Activated CD4-positive, alpha-beta T cell treated with anti-CD3 and anti-CD28 coated beads for 36 hours (primary cell): ENCODE data around the gene SLC29A1. TPM values are rescaled to one million over a fixed set of nuclear protein-coding genes. Genes with fewer than 3 reads are reported as not detected.
"Not testable (repeated sequence)": the region's sequence is repeated elsewhere in the genome, so short reads cannot be mapped to it uniquely, and the experiment has no call there.

Experiments
- ATAC-seq: fragments of 200-7000 bp; cut with Tn5 transposase; one replicate; pipeline ENCODE4 v1.10.0; 2021; ENCODE audit warnings: mild to moderate bottlenecking, moderate library complexity
- CTCF ChIA-PET: fragments of 350-600 bp; sonication (Branson Sonifier 250); formaldehyde crosslinking; loops from one replicate; lab custom pipeline; 2021; ENCODE audit warnings: antibody characterized with exemption; lab: Charles Lee
- POLR2A ChIA-PET: fragments of 350-600 bp; sonication (Branson Sonifier 250); formaldehyde crosslinking; loops from one replicate; lab custom pipeline; 2021; ENCODE audit warnings: antibody characterized with exemption, inconsistent platforms; lab: Charles Lee
- DNase-seq: peaks from one replicate; pipeline ENCODE4 v3.0.0-alpha.2; 2020
- H3K27ac Mint-ChIP-seq: one replicate; pipeline ENCODE4 v1.8.0; 2021; ENCODE audit warnings: mixed read lengths
- H3K27me3 Mint-ChIP-seq: one replicate; pipeline ENCODE4 v1.8.0; 2021; ENCODE audit warnings: mixed read lengths
- H3K36me3 Mint-ChIP-seq: one replicate; pipeline ENCODE4 v1.8.0; 2021; ENCODE audit warnings: low read depth, mixed read lengths
- H3K4me1 Mint-ChIP-seq: one replicate; pipeline ENCODE4 v1.8.0; 2021; ENCODE audit warnings: mixed read lengths
- H3K4me3 Mint-ChIP-seq: one replicate; pipeline ENCODE4 v1.8.0; 2021; ENCODE audit warnings: mild to moderate bottlenecking, moderate library complexity, mixed read lengths
- H3K9me3 Mint-ChIP-seq: one replicate; pipeline ENCODE4 v1.8.0; 2021; ENCODE audit warnings: low read depth, mixed read lengths
- intact Hi-C, 2 experiments: fragments of 100-400 bp; cut with DNase I in 1 of 2; cut with micrococcal nuclease in 1 of 2; formaldehyde crosslinking; loops; one replicate each; pipeline versions ENCODE4 v1.14.2 to v1.15.1; 2022 to 2024; cut with DNase I, micrococcal nuclease
- total RNA-seq, 2 experiments: library from RNA; stranded (reverse); gene quantifications; one replicate each; pipeline ENCODE4 v1.2.3, GENCODE V29; 2021

SLC29A1 gene
- total RNA-seq, result 10 to 100 TPM; 59.8 to 98.3 TPM

GRCh38 chr6:44223319-44224028 is at the start of gene SLC29A1:
TSS of gene SLC29A1 (plus strand) at chr6:44223595. CDS start at chr6:44227314, 3,719 bp downstream.
- POLR2A ChIA-PET, result interaction anchor here (0.6 to 3.2 kb wide), 5 partner anchors 10 to 594 kb away, joined by 3 to 55 read pairs (median 3); partner anchors contain the start of genes GTPBP2, HSP90AB1 and SLC35B2
- CTCF ChIA-PET, result interaction anchor here (0.6 to 1.8 kb wide), 13 partner anchors 14 to 289 kb away, joined by 3 to 10 read pairs (median 5); partner anchors contain the start of genes AARS2 and HSP90AB1
- DNase-seq (peak; percentile 93), ATAC-seq (peak; percentile 73)
- no peaks in the 10 kb centered on the region for H3K9me3 Mint-ChIP-seq
- H3K4me3 Mint-ChIP-seq, result peak within 1 kb of the TSS; percentile 83
- H3K36me3 Mint-ChIP-seq, result peaks cover 9% of the 10 kb centered on the region
- H3K27ac Mint-ChIP-seq, result peak within 1 kb of the TSS; percentile 71
- intact Hi-C loops, result loop anchor here (1.0 to 2.0 kb wide), 12 partner anchors 14 to 452 kb away; partner anchors contain the start of genes NFKBIE (in 2 of the 2), AARS2 (in 1 of the 2), CDC5L (in 1 of the 2) and MRPL14 (in 1 of the 2)
- H3K27me3 Mint-ChIP-seq, result no peaks in the 10 kb centered on the region
- peaks cover 45% of the 10 kb centered on the region for H3K4me1 Mint-ChIP-seq

DNA sequence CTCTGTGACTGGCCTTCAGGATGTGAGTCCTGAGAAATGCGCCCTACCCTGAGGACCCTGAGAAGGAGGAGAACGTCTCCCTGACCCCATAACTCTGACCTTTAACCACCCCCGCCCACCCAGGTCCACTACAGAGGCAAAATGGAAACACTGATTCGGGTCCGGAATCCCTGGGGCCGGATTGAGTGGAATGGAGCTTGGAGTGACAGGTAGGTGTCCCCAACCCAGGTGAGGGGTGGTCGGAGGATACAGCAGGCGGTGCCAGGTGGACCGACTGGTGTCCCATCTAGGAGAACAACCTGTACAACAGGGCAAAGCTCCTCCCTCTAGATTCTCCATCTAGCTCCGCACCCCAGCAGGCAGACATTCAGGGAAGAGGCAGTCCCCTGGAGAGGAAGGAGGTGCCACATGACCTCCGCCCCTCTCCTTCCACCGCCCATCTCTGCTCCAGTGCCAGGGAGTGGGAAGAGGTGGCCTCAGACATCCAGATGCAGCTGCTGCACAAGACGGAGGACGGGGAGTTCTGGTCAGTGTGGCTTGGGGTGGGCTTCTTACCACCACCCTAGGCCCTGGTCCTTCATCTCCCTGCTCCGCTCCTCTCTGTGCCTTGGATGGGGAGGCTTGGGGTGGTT is 47.1 kb upstream of the SLC29A1 start:
- H3K36me3 Mint-ChIP-seq, result no peaks in the 10 kb centered on the region
- H3K4me1 Mint-ChIP-seq, result peaks cover 29% of the 10 kb centered on the region
- no peak overlapping the region for H3K27ac Mint-ChIP-seq
- H3K9me3 Mint-ChIP-seq, result no peaks in the 10 kb centered on the region
- POLR2A ChIA-PET, result no interaction called here
- no peak overlapping the region for H3K4me3 Mint-ChIP-seq
- CTCF ChIA-PET, result interaction anchor here (1.6 kb wide), 1 partner anchor 10 kb away, joined by 6 read pairs; no protein-coding TSS in a partner anchor
- H3K27me3 Mint-ChIP-seq, result no peaks in the 10 kb centered on the region
- DNase-seq, result no peak
- intact Hi-C loops, result no loop called here
- ATAC-seq, result no peak

DNA sequence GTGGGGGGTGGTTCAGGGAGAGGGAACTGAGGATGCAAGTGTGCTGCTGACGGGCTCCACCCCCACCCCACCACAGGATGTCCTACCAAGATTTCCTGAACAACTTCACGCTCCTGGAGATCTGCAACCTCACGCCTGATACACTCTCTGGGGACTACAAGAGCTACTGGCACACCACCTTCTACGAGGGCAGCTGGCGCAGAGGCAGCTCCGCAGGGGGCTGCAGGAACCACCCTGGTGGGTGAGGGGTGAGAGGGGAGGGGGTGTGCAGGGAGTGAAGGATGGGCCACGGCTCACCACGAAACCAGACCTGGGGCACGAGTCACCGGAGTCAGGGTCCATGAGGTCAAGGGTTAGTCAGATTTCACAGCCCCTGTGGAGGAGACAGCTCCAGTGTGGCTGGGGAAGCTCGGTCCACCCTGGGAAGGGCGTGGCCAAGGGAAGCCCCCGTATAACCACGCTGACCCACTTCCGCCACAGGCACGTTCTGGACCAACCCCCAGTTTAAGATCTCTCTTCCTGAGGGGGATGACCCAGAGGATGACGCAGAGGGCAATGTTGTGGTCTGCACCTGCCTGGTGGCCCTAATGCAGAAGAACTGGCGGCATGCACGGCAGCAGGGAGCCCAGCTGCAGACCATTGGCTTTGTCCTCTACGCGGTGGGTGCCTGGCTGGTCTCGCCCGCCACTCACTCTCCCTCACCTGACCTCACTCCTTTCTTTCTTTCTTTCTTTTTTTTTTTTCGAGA is 46.5 kb upstream of the SLC29A1 start:
- Mint-ChIP-seq H3K27me3 (no peaks in the 10 kb centered on the region), H3K4me1 (peaks cover 23% of the 10 kb centered on the region), H3K36me3 (no peaks in the 10 kb centered on the region), H3K4me3 (no peak overlapping the region), H3K27ac (no peak overlapping the region), H3K9me3 (no peaks in the 10 kb centered on the region)
- no peak for ATAC-seq
- no peak for DNase-seq
- intact Hi-C loops, result no loop called here
- ChIA-PET POLR2A (no interaction called here), CTCF (interaction anchor here (0.8 to 1.6 kb wide), 2 partner anchors 9 to 77 kb away, joined by 4 to 6 read pairs; no protein-coding TSS in a partner anchor)

- H3K9me3 Mint-ChIP-seq, result no peaks in the 10 kb centered on the region
- ATAC-seq, result no peak
- ChIA-PET CTCF (interaction anchor here (0.8 kb wide), 1 partner anchor 408 kb away, joined by 3 read pairs; no protein-coding TSS in a partner anchor), POLR2A (no interaction called here)
- intact Hi-C loops, result no loop called here
- H3K36me3 Mint-ChIP-seq, result no peaks in the 10 kb centered on the region
- no peak for DNase-seq
- H3K27me3 Mint-ChIP-seq, result no peaks in the 10 kb centered on the region
- H3K4me3 Mint-ChIP-seq, result no peak overlapping the region
- peaks cover 14% of the 10 kb centered on the region for H3K4me1 Mint-ChIP-seq
- H3K27ac Mint-ChIP-seq, result no peak overlapping the region
Measured at GRCh38 chr6:44177691-44178423, 45.5 kb upstream of the SLC29A1 start.

DNA sequence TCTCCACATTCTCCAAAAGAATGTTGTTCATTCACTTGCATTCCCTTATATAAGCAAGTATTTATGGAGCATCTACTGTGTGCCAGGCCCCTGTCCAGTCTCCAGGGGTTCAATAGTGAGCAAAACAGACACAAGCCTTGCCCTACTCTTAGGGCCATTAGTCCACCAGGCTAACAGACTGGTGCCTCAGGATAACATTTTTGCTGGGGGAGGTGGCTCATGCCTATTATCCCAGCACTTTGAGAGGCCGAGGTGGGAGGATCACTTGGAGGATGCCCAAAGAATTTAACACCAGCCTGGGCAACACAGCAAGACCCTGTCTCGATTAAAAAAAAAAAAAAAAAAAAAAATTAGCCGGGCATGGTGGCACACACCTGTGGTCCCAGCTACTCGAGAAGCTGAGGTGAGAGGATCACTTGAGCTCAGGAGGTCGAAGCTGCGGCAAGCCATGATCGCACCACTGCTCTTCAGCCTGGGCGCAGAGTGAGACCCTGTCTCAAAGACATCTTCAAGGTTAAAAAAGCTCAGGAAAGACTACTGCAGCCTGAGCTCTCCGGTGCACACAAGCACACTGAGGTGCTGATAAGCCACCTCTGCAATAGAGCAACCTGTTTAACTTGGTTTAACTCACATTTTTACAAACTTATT is 44.8 kb upstream of the SLC29A1 start:
- POLR2A ChIA-PET, result interaction anchor here (0.6 kb wide), 1 partner anchor 18 kb away, joined by 3 read pairs; no protein-coding TSS in a partner anchor

DNA sequence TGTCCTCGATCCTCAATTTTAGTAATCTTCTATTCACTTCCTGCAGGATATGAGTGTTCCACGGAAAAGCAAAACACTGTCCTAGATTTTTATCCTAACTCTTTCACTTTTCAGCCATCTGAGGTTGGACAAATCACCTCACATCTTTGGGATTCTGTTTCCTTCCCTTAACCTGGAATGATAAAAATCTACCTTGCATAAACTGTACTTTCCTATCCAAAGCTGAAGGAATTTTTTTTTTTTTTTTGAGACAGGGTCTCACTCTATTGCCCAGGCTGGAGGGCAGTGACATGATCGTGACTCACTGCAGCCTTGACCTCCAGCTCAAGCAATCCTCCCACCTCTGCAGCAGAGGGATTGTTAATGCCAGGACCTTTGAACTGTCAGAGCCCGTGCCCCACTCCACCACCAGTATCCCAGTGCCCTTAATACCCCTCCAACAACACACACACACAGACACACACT is 44.3 kb upstream of the SLC29A1 start:
- peaks cover 5% of the 10 kb centered on the region for H3K4me1 Mint-ChIP-seq
- ATAC-seq (no peak), DNase-seq (no peak)
- no peak overlapping the region for H3K4me3 Mint-ChIP-seq
- H3K27me3 Mint-ChIP-seq, result no peaks in the 10 kb centered on the region
- no peak overlapping the region for H3K27ac Mint-ChIP-seq
- no peaks in the 10 kb centered on the region for H3K36me3 Mint-ChIP-seq
- no peaks in the 10 kb centered on the region for H3K9me3 Mint-ChIP-seq
- CTCF ChIA-PET, result interaction anchor here (0.8 to 1.4 kb wide), 2 partner anchors 29 to 35 kb away, joined by 4 read pairs; no protein-coding TSS in a partner anchor
- intact Hi-C loops, result no loop called here
- POLR2A ChIA-PET, result interaction anchor here (0.6 kb wide), 1 partner anchor 18 kb away, joined by 3 read pairs; no protein-coding TSS in a partner anchor

More for the DNA sequence above, 44.8 kb upstream of the SLC29A1 start:
- DNase-seq (no peak), ATAC-seq (no peak)
- H3K9me3 Mint-ChIP-seq, result no peaks in the 10 kb centered on the region
- intact Hi-C loops, result no loop called here
- peaks cover 9% of the 10 kb centered on the region for H3K4me1 Mint-ChIP-seq
- H3K27me3 Mint-ChIP-seq, result no peaks in the 10 kb centered on the region
- CTCF ChIA-PET, result interaction anchor here (0.8 to 1.4 kb wide), 3 partner anchors 28 to 409 kb away, joined by 3 to 4 read pairs (median 4); no protein-coding TSS in a partner anchor
- H3K4me3 Mint-ChIP-seq, result no peak overlapping the region
- no peak overlapping the region for H3K27ac Mint-ChIP-seq
- no peaks in the 10 kb centered on the region for H3K36me3 Mint-ChIP-seq

DNA sequence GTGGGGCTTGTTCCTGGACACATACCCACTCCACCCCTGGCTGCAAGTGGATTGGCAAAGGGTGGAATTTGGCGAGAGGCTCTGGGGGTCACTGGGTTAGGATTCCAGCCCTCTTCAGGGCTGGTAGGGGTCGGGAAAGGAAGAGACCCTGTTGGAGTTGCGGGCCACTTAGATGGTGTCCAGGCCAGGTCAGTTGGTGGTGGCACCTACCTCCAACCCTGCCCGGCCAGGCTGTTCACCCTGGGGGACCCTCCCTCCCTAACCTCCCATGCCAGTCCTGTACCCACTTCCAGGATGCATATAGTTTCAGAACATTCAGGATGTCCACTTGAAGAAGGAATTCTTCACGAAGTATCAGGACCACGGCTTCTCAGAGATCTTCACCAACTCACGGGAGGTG is 43.7 kb upstream of the SLC29A1 start:
- H3K4me1 Mint-ChIP-seq, result peaks cover 5% of the 10 kb centered on the region
- ATAC-seq (no peak), DNase-seq (no peak)
- H3K36me3 Mint-ChIP-seq, result no peaks in the 10 kb centered on the region
- no peak overlapping the region for H3K27ac Mint-ChIP-seq
- no peaks in the 10 kb centered on the region for H3K9me3 Mint-ChIP-seq
- ChIA-PET CTCF (interaction anchor here (1.4 to 1.8 kb wide), 2 partner anchors 8 to 29 kb away, joined by 4 to 6 read pairs; no protein-coding TSS in a partner anchor), POLR2A (no interaction called here)
- H3K4me3 Mint-ChIP-seq, result no peak overlapping the region
- no peaks in the 10 kb centered on the region for H3K27me3 Mint-ChIP-seq
- intact Hi-C loops, result no loop called here

- ATAC-seq (no peak), DNase-seq (no peak)
- Mint-ChIP-seq H3K9me3 (no peaks in the 10 kb centered on the region), H3K4me1 (peaks cover 9% of the 10 kb centered on the region), H3K4me3 (no peak overlapping the region), H3K36me3 (no peaks in the 10 kb centered on the region), H3K27ac (no peak overlapping the region), H3K27me3 (no peaks in the 10 kb centered on the region)
- ChIA-PET CTCF (interaction anchor here (0.6 to 1.8 kb wide), 4 partner anchors 9 to 73 kb away, joined by 3 to 6 read pairs (median 5); no protein-coding TSS in a partner anchor), POLR2A (no interaction called here)
- intact Hi-C loops, result no loop called here
Measured at GRCh38 chr6:44180406-44180805, 43.0 kb upstream of the SLC29A1 start.

DNA sequence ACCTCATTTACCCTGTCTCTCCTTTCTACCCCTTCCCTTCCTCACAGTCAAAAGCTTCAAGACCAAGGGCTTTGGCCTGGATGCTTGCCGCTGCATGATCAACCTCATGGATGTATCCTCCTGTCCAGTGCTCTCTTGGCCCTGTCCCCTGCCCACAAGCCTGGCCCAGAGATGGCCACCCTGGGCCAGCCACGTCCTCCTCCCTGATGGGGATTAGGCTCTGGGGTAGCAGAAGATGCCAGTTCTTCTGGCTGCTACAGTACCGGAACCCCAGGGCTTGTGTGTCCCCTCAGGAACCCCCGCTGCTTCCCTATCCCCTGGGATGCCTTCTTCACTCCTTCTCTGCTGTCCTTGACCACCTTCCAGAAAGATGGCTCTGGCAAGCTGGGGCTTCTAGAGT is 42.5 kb upstream of the SLC29A1 start:
- intact Hi-C loops, result no loop called here
- peaks cover 11% of the 10 kb centered on the region for H3K4me1 Mint-ChIP-seq
- ATAC-seq, result no peak

DNA sequence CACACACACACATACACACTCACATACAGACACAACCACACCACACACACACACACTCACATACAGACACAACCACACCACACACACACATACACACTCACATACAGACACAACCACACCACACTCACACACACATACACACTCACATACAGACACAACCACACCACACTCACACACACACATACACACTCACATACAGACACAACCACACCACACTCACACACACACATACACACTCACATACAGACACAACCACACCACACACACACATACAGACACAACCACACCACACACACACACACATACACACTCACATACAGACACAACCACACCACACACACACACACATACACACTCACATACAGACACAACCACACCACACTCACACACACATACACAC is 41.6 kb upstream of the SLC29A1 start:
- H3K4me3 Mint-ChIP-seq, H3K27me3 Mint-ChIP-seq, H3K9me3 Mint-ChIP-seq, H3K36me3 Mint-ChIP-seq, H3K27ac Mint-ChIP-seq, intact Hi-C loops, DNase-seq, POLR2A ChIA-PET, ATAC-seq: not testable (repeated sequence)
- H3K4me1 Mint-ChIP-seq, result peaks cover 15% of the 10 kb centered on the region
- CTCF ChIA-PET, result interaction anchor here (1.8 kb wide), 1 partner anchor 10 kb away, joined by 6 read pairs; no protein-coding TSS in a partner anchor

More for the DNA sequence above, 42.5 kb upstream of the SLC29A1 start:
- H3K27me3 Mint-ChIP-seq, result no peaks in the 10 kb centered on the region
- ChIA-PET POLR2A (interaction anchor here (0.6 kb wide), 1 partner anchor 20 kb away, joined by 4 read pairs; no protein-coding TSS in a partner anchor), CTCF (interaction anchor here (0.6 to 1.8 kb wide), 3 partner anchors 9 to 51 kb away, joined by 5 to 6 read pairs (median 5); no protein-coding TSS in a partner anchor)
- no peak overlapping the region for H3K27ac Mint-ChIP-seq
- no peak for DNase-seq
- no peaks in the 10 kb centered on the region for H3K36me3 Mint-ChIP-seq
- H3K9me3 Mint-ChIP-seq, result no peaks in the 10 kb centered on the region
- no peak overlapping the region for H3K4me3 Mint-ChIP-seq
